T-helper 17 cell (primary cell): ENCODE results near the gene SYNE1. TPM values are rescaled to one million over a fixed set of nuclear protein-coding genes. Genes with fewer than 3 reads are reported as not detected.

ENCODE experiments used
- ATAC-seq: fragments of 150-1000 bp; cut with Tn5 transposase; 2 replicates; pipeline ENCODE4 v1.10.0; 2021; ENCODE audit warnings: mild to moderate bottlenecking, moderate library complexity
- DNase-seq, 3 donors: peaks; one replicate each; pipeline versions ENCODE4 v3.0.0 to v3.0.0-alpha.2; 2020 to 2021
- H3K9me3 ChIP-seq: one replicate; pipeline ENCODE4 v1.7.0; 2013; ENCODE audit warnings: low read length, mild to moderate bottlenecking; ENCODE audit not compliant: control insufficient read depth, poor library complexity, severe bottlenecking
- H3K27ac Mint-ChIP-seq: one replicate; pipeline ENCODE4 v1.8.0; 2022; ENCODE audit warnings: mild to moderate bottlenecking, moderate library complexity, mixed read lengths
- H3K27me3 Mint-ChIP-seq: one replicate; pipeline ENCODE4 v1.8.0; 2022; ENCODE audit warnings: mixed read lengths
- H3K36me3 Mint-ChIP-seq: one replicate; pipeline ENCODE4 v1.8.0; 2022; ENCODE audit warnings: low read depth, mixed read lengths
- H3K4me1 Mint-ChIP-seq: one replicate; pipeline ENCODE4 v1.8.0; 2022; ENCODE audit warnings: mild to moderate bottlenecking, mixed read lengths
- H3K4me3 Mint-ChIP-seq: one replicate; pipeline ENCODE4 v1.8.0; 2022; ENCODE audit warnings: mild to moderate bottlenecking, moderate library complexity, mixed read lengths
- total RNA-seq, 4 donors: library from RNA in 2 of 4; stranded (reverse) in 2 of 4; gene quantifications; one replicate each; pipeline ENCODE4 v1.2.3 and lab custom pipeline; 2022 to 2026

Gene SYNE1
- total RNA-seq, 2 donors from 2014 or later = 131 to 165 TPM

DNA sequence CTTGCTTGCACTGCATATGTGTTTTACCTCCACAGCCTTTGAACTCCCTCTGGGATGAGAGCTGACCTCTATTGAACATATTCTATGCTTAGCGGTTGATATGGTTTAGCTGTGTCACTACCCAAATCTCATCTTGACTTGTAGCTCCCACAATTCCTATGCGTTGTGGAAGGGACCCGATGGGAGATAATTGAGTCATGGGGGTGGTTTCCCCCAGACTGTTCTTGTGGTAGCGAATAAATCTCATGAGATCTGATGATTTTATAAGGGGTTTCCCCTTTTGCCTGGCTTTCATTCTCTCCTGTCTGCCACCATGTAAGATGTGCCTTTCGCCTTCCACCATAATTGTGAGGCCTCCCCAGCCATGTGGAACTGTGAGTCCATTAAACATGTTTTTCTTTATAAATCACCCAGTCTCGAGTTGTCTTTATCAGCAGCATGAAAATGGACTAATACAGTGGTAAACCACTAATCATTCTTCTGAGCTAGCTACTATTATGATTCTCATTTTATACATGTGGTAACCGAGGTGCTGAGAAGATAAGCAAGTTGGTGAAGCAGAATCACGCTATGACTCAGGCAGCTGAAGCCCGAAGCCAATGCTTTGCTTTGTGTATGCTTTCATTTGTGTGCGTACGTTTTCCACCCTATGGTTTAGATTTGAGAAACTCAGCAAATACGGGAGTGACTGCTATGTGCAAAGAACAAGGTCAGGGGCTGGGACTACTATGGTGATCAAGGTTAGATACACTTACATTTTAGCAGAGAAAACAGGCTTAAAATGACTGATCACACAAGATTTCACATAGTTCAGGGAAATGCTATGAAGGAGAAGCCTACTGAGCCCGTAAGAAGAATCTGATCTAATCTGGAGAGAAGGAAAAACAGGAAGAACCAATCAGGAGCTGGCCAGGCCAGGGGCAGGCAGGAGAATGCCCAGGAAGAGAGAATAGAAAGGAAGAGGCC is 466.2 kb downstream of the SYNE1 start:
- H3K9me3 ChIP-seq = no peaks in the 10 kb centered on the region
- Mint-ChIP-seq H3K36me3 (peaks cover 3% of the 10 kb centered on the region), H3K4me3 (peak overlapping the region; percentile 89), H3K27me3 (no peaks in the 10 kb centered on the region), H3K27ac (peak overlapping the region; percentile 97), H3K4me1 (peaks cover 37% of the 10 kb centered on the region)
- DNase-seq (peak in 2 of 3 donors; percentile 22 to 26), ATAC-seq (peak; percentile 89)

DNA sequence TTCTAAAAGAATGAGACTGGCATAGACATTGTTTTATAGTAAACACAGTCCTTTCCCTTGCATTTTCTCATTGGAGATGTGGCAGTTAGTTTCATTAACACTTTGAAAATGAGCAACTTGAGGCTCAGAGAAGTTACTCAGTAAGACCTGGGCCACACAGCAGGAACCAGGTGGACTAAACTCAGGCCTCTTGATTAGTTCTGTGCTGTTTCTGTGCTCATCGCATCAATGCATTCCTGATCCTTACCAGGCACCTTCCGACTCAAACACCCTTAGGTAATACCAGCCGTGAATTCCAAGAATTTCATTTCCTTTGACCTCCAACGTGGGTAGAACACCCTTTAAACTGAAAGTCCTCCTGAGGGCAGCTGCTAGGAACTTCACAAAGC is 466.9 kb downstream of the SYNE1 start:
- H3K4me1 Mint-ChIP-seq = peaks cover 40% of the 10 kb centered on the region
- DNase-seq (no peak), ATAC-seq (no peak)
- H3K4me3 Mint-ChIP-seq = peak overlapping the region; percentile 89
- H3K27ac Mint-ChIP-seq = peak overlapping the region; percentile 97
- H3K27me3 Mint-ChIP-seq = no peaks in the 10 kb centered on the region
- peaks cover 3% of the 10 kb centered on the region for H3K36me3 Mint-ChIP-seq
- H3K9me3 ChIP-seq = no peaks in the 10 kb centered on the region

DNA sequence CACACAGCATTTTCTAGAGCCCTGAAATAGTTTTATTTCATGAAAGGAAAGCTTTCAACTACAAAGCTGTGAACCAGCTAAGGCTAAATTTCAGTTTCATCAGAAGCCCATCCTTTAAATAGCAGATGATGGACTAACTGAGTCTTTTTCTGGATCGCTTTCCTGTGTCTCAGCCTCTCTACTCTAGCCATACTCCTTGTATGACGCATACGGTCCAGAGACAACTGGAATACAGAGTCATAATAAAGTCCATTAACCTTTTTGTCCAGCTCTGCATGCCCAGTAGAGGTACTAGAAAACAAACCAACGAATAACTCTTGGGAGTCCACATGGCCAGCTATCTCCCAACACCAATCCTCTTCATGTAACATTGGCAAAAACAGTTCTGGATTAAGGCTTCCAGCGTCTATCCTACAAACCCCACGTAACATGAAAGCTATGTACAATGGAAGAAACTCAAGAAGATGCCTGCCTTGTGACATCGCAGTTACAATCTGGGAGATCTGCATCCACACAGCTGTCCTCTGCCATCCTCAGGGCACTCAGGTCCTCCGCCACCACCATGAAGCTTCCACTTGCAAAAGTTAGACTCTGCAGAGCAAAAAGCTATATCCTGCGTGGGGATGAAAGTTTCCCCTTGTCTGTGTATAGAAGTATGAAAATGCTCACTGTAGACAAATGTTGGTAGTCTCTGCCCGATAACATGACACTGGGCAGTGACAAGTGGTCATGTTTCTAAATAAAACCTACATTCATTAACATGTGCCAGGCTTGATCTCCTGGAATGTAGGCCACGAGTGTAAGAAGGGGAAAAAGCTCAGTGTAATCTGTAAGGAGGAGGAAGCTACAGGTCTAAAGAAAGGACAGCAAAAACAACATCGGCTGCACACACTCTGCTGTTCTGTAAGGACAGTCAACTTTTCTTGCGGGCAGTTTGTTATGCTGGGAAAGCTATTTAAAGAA is 469.2 kb downstream of the SYNE1 start:
- peak overlapping the region; percentile 70 for H3K27ac Mint-ChIP-seq
- no peaks in the 10 kb centered on the region for H3K9me3 ChIP-seq
- no peak for ATAC-seq
- peaks cover 34% of the 10 kb centered on the region for H3K4me1 Mint-ChIP-seq
- DNase-seq = no peak
- H3K27me3 Mint-ChIP-seq = no peaks in the 10 kb centered on the region
- no peak overlapping the region for H3K4me3 Mint-ChIP-seq
- H3K36me3 Mint-ChIP-seq = peaks cover 8% of the 10 kb centered on the region

DNA sequence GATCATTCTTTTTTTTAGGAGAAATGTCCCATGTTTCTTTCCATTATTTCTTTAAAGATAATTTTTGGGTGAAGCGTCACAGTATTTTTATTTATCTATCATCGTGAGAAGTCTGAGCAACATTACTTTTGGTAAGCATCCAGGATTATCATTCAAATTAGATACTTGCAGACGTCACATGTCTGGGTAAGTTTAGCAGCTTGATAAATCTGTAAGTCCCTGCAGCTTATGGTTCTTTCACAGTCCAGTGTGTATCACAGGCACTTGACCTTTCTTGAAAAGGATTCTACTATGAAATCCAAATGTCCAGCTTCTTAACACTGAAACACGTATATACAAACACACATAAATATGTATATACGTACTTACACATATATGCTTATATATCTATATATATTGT is 470.3 kb downstream of the SYNE1 start:
- peaks cover 32% of the 10 kb centered on the region for H3K4me1 Mint-ChIP-seq
- H3K9me3 ChIP-seq = no peaks in the 10 kb centered on the region
- H3K4me3 Mint-ChIP-seq = no peak overlapping the region
- peaks cover 10% of the 10 kb centered on the region for H3K36me3 Mint-ChIP-seq
- DNase-seq = no peak
- ATAC-seq = no peak
- H3K27ac Mint-ChIP-seq = no peak overlapping the region
- H3K27me3 Mint-ChIP-seq = no peaks in the 10 kb centered on the region

DNA sequence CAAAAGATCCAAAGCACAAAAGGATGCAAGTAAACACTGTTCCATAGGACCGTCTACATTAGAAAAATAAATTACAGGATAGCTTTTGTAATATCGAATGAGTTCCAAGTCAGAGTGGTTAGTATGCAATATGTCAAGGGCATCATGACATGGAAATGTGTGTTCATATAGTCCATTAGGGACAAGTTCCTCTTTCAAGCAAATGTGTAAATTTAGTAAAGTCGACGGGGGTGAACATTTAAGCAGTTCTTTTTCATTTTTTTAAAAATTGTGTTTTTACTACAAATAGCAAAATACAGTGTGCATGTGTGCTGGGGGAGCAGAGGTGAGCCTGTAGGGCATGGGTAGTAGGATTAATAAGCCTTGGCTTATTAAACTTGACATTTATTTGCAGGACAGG is 470.7 kb downstream of the SYNE1 start:
- DNase-seq (no peak), ATAC-seq (no peak)
- H3K9me3 ChIP-seq = no peaks in the 10 kb centered on the region
- no peaks in the 10 kb centered on the region for H3K27me3 Mint-ChIP-seq
- H3K4me3 Mint-ChIP-seq = no peak overlapping the region
- H3K36me3 Mint-ChIP-seq = peaks cover 10% of the 10 kb centered on the region
- H3K27ac Mint-ChIP-seq = no peak overlapping the region
- peaks cover 28% of the 10 kb centered on the region for H3K4me1 Mint-ChIP-seq

DNA sequence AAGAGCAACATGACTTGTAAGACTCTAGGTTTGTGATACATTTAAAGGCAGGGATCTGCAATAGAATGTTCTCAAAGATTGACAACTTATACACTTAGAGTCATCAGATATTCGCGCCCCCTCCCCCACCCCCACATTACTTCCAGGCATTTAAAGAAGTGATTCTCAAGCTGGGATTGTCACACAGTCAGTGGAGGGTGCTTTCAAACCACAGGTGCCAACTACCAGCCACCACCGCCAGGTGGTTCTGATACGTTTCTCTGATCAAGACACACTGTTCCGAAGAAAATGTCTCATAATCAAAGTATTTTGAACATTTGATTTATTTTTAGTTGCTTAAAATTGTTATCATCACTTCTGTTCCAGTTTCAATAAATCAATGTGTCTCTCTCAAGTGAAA is 472.2 kb downstream of the SYNE1 start:
- Mint-ChIP-seq H3K4me1 (peaks cover 22% of the 10 kb centered on the region), H3K36me3 (peaks cover 10% of the 10 kb centered on the region), H3K4me3 (no peak overlapping the region), H3K27ac (peak overlapping the region; percentile 87), H3K27me3 (no peaks in the 10 kb centered on the region)
- ATAC-seq (no peak), DNase-seq (no peak)
- H3K9me3 ChIP-seq = no peaks in the 10 kb centered on the region

DNA sequence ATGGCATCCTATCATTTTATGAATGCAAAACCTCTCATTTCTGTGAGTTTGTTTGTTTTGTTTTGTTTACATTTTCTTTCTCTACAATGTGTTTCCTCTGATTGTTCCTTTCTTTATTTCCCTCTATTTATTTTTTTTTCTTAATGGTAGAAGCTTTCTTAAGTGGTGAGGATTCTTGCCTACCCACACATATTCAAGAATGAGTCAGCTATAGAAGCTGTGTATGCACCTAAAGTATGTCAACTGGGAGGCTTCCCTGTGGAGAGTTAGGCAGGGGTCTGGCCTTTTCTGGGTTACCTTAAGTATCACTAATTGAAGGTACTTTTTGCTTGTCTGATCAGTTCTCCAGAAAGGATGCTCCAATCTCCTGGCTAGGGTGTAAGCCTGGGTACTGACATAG is 475.7 kb downstream of the SYNE1 start:
- peaks cover 22% of the 10 kb centered on the region for H3K4me1 Mint-ChIP-seq
- H3K36me3 Mint-ChIP-seq = peaks cover 13% of the 10 kb centered on the region

DNA sequence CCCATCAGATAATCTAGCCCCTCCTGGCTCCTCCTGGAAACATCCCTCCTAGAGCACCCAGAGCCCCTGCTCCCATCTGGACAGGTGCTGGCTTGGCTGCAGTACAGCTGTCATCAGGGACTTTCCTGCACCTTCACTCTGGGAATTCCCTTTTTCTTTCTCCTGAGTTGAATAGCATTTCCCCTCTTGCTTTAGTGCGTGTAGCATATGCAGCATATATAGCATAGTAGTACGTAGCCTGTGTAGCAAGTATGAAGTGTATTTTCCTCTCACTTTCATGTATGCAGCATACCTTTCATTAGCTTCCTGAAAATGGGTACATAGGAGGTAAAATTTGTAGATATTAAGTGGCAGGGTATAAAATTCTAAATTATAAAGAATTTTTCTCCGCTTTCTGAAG is 476.8 kb downstream of the SYNE1 start:
- peaks cover 17% of the 10 kb centered on the region for H3K36me3 Mint-ChIP-seq
- DNase-seq = no peak
- ATAC-seq = peak; percentile 86
- no peaks in the 10 kb centered on the region for H3K27me3 Mint-ChIP-seq
- H3K4me1 Mint-ChIP-seq = peaks cover 20% of the 10 kb centered on the region
- H3K4me3 Mint-ChIP-seq = no peak overlapping the region
- H3K9me3 ChIP-seq = no peaks in the 10 kb centered on the region
- H3K27ac Mint-ChIP-seq = peak overlapping the region; percentile 96

More for the DNA sequence above, 475.7 kb downstream of the SYNE1 start:
- Mint-ChIP-seq H3K4me3 (no peak overlapping the region), H3K27ac (peak overlapping the region; percentile 88), H3K27me3 (no peaks in the 10 kb centered on the region)
- ATAC-seq (peak; percentile 20), DNase-seq (no peak)
- no peaks in the 10 kb centered on the region for H3K9me3 ChIP-seq

DNA sequence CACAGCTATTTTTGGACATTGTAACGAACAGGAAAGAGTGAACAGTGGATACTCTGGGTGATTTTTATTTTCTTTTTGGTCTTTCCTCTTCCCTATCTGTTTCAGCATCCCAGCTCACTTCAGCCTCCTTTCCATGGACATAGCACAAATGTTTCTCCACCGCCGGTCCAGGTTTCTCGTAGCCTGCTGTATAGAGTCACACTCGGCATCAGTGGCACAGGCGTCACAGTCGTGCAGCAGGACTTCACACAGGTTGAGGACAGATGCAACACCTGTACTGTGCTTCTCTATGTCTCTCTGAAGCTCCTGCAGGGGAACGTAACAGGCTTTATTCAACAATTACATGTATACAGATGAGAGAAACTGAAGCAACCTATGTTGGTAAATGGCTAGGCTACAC is 481.4 kb downstream of the SYNE1 start:
- no peaks in the 10 kb centered on the region for H3K9me3 ChIP-seq
- no peaks in the 10 kb centered on the region for H3K27me3 Mint-ChIP-seq
- H3K4me3 Mint-ChIP-seq = no peak overlapping the region
- H3K4me1 Mint-ChIP-seq = peaks cover 10% of the 10 kb centered on the region
- H3K36me3 Mint-ChIP-seq = peaks cover 7% of the 10 kb centered on the region
- no peak overlapping the region for H3K27ac Mint-ChIP-seq
- DNase-seq = no peak
- no peak for ATAC-seq

DNA sequence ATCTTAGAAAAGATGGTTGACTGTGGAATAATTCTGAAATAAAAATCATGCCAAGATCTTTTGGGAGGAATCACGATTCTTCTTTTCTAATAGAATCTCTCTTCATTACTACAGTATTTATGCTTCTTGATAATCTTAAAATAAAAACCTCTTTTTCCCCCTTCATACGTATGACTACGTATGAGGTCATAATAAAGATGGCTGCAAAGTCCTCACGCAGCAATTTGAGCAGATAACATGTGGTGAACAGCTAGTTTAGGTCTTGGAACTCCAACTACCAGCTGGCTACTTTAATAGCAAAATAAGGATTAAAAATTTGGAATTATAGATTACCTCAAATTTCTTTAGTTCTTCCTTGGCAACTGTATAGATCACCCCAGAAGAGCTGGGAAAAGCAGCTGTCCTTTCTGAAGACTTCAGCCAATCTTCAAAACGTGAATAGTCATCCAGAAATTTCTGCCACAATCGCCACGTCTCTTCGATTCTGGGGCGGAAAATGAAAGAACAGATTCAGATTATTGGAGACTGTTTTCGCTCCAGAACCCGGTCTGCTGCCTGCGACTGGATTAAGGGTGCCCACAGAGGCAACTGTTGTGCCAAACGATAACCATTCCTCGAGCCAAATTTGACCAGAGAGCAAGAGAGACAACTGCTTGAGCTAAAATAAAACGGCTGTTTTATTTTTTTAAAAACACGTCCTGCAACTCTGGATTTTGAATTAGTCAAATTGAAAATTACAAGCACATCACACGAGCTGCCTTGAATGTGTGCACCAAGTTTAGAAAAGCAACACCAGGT is 482.4 kb downstream of the SYNE1 start:
- Mint-ChIP-seq H3K27me3 (no peaks in the 10 kb centered on the region), H3K36me3 (peaks cover 7% of the 10 kb centered on the region), H3K27ac (no peak overlapping the region), H3K4me1 (peaks cover 6% of the 10 kb centered on the region), H3K4me3 (no peak overlapping the region)
- DNase-seq (no peak), ATAC-seq (no peak)
- no peaks in the 10 kb centered on the region for H3K9me3 ChIP-seq

DNA sequence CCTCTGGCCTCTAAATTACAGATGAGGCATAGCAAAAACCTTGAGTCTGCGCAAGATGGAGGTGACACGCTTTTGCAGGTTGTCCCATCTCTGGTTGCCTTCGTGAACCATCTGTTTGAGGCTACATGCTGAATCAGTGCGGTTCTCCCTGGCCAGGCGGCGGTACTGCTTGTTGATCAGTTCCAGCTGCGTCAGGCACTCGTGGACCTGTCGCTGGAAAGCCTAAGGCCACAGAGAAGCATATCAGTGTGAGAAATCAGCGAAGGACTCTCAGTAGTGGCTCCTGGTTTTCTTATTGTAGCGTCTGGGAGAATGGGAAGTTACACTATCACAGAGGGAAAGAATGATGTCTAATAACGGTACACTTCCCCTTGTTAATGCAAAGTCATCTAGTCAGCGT is 485.2 kb downstream of the SYNE1 start:
- Mint-ChIP-seq H3K27me3 (no peaks in the 10 kb centered on the region), H3K27ac (no peak overlapping the region), H3K4me3 (no peak overlapping the region), H3K36me3 (peaks cover 17% of the 10 kb centered on the region), H3K4me1 (peaks cover 7% of the 10 kb centered on the region)
- ATAC-seq (no peak), DNase-seq (no peak)
- H3K9me3 ChIP-seq = no peaks in the 10 kb centered on the region

DNA sequence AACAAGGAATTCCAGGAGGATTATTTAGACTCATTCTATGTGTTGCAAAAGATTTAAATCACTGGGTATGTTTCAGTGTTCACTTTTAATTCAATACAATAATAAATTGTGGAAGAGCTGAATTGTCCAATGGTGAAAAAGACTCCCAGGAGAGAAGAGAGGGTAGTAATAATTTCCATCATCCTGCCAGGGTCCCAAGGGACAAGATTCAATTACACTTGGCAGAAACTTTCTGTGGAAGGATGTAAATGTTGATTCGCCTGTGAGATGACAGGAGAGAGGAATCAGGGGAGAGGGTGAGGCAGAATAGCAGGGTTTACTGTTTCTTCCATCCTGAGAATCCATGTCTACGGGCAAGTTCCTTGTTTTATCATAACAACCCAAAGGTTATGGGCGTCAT is 487.0 kb downstream of the SYNE1 start:
- ATAC-seq (no peak), DNase-seq (no peak)
- no peak overlapping the region for H3K4me3 Mint-ChIP-seq
- peaks cover 11% of the 10 kb centered on the region for H3K4me1 Mint-ChIP-seq
- no peaks in the 10 kb centered on the region for H3K27me3 Mint-ChIP-seq
- peaks cover 16% of the 10 kb centered on the region for H3K36me3 Mint-ChIP-seq
- H3K27ac Mint-ChIP-seq = no peak overlapping the region
- no peaks in the 10 kb centered on the region for H3K9me3 ChIP-seq
